Activated T-cell treated with anti-CD3 and anti-CD28 coated beads, Interleukin-2, amount 50 U/mL, for 24 hours (primary cell): ENCODE data around the gene RCSD1.
A peak's percentile ranks its signal among the peaks of the same experiment; 100 is the strongest.

Experiments used
- DNase-seq: peaks from one replicate; pipeline ENCODE4 v3.0.0-alpha.2; 2020
- H3K27ac Mint-ChIP-seq: 2 replicates; pipeline ENCODE4 v1.8.0; 2020; ENCODE audit warnings: mild to moderate bottlenecking, mixed read lengths
- H3K27me3 Mint-ChIP-seq: 2 replicates; pipeline ENCODE4 v1.8.0; 2020; ENCODE audit warnings: mixed read lengths
- H3K36me3 Mint-ChIP-seq: 2 replicates; pipeline ENCODE4 v1.8.0; 2020; ENCODE audit warnings: low read depth, mixed read lengths
- H3K4me1 Mint-ChIP-seq: 2 replicates; pipeline ENCODE4 v1.8.0; 2020; ENCODE audit warnings: low read depth, mixed read lengths
- H3K4me3 Mint-ChIP-seq: 2 replicates; pipeline ENCODE4 v1.8.0; 2020; ENCODE audit warnings: mild to moderate bottlenecking, moderate library complexity, mixed read lengths
- H3K9me3 Mint-ChIP-seq: 2 replicates; pipeline ENCODE4 v1.8.0; 2020; ENCODE audit warnings: mixed read lengths

The RCSD1 gene

DNA sequence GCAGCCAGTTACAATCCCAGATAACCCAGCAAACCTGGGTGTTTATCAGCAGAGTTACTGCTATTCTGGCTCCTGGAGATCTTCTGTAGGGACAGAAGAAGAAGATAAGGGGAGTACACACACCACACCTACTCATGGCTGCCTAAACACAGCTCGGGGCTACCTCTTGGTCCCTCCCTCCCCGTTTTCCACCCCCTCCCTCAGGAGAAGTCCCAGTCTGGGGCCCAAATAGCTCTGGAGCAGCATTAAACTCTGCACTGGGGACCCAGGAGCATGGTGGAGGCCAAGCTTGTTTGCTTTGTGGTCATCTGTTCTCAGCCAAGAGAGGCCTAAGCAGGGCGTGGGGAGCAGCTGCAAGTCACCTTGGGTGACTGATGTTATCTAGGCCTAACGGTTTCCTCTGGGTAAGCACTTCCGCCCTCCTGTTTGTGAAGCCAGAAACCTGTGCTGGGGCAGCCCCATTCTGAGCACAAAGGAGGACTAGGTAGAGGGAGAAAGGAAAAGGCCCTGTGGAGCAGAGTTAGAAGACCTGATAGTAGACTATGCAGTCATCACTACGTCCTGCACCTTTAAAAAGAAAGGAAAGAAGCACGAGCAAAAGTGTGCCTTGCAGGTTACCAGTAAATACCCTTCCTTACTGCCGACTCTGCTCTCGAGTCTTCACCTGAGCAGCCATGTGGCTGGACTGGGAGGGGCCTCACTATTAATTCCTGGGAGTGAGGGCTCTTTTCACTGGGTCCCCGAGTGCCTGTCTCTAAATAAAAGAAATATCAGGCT, 2.0 kb upstream of the RCSD1 start:
- Mint-ChIP-seq H3K27ac (peak overlapping the region; percentile 95), H3K9me3 (no peaks in the 10 kb centered on the region), H3K4me3 (peak overlapping the region; percentile 82), H3K4me1 (peaks cover 52% of the 10 kb centered on the region), H3K36me3 (peaks cover 30% of the 10 kb centered on the region), H3K27me3 (no peaks in the 10 kb centered on the region)
- peak; percentile 83 for DNase-seq

DNA sequence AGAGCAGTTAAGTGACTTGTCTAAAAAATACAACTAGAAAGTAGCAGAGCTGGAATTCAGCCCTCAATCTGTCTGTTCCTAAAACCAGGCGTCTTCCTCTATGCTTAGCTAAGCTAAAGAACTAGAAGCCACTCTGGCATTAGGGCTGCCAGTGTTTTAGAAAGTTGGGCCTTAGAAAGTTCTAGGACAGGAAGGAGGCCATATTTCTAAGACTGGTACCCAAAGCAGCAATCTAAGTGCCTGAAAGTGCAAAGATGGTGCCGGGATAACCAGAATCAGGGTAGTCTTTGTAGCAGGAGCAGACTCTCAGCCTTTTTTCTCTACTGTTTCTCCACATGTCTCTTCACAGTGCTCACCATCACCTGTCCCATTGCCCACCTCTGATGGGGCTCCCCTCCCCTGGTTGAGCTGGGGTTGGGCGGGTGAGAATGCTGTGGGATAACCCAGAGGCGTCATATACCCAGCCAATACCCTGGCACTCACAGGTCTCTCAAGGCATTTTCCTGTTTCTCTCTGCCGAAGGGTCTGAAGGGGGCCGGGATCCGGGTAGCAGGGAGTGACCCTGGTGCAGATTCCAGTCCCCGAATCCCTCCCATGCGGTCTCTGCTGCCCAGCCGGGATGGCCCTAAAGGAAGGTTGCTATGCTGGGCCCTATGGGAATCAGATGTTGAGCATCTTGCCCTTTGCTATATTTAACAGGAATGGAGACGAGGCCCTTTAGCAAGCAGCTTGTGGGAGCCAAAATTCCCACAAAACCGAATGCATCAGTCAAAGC, 1.1 kb upstream of the RCSD1 start:
- peak overlapping the region; percentile 82 for H3K4me3 Mint-ChIP-seq
- peak overlapping the region; percentile 95 for H3K27ac Mint-ChIP-seq
- no peaks in the 10 kb centered on the region for H3K9me3 Mint-ChIP-seq
- no peaks in the 10 kb centered on the region for H3K27me3 Mint-ChIP-seq
- peaks cover 57% of the 10 kb centered on the region for H3K4me1 Mint-ChIP-seq
- DNase-seq = peak; percentile 57
- H3K36me3 Mint-ChIP-seq = peaks cover 39% of the 10 kb centered on the region

DNA sequence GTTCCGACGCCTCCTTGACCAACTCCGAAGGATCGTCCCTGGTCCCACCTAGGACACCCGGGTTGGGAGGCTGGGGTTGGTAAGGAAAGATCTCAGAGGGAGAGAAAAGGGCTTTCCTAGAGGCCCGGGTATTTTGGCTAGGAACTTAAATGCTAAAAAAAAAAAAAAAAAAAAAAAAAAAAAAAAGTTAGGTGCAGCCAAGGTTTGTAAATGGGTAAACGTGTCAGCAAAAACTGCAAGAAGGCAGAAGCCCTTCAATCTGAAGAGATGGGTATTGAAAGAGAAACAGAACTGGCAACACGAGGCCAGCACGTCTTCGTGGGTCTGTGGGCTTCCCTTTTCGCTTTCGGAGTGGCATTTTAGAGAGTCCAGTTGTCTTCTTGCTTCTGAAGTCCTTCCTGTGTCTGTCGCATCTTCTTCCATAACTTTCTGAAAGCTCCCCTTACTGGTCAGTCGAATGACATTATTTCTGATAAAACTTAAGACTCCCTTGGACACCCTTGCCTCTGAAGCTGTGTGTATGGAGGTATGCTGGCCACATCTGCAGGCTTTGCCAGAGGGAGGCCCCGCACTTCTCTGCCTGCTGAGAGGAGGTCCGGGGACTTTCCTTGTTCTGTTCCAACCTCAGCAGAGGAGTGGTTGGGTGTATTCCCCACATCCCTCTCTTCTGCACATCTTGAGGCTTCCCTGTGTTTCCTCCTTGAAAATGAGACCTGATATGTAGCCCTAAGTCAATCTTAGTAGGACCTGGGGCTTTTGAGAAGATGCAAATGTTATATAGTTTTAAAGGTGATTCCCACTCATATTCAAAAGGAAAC, 745 bp downstream of the RCSD1 start:
- Mint-ChIP-seq H3K27me3 (no peaks in the 10 kb centered on the region), H3K4me1 (peaks cover 75% of the 10 kb centered on the region), H3K27ac (peak overlapping the region; percentile 94), H3K4me3 (peak overlapping the region; percentile 85), H3K36me3 (peaks cover 49% of the 10 kb centered on the region), H3K9me3 (no peaks in the 10 kb centered on the region)
- DNase-seq = peak; percentile 61

DNA sequence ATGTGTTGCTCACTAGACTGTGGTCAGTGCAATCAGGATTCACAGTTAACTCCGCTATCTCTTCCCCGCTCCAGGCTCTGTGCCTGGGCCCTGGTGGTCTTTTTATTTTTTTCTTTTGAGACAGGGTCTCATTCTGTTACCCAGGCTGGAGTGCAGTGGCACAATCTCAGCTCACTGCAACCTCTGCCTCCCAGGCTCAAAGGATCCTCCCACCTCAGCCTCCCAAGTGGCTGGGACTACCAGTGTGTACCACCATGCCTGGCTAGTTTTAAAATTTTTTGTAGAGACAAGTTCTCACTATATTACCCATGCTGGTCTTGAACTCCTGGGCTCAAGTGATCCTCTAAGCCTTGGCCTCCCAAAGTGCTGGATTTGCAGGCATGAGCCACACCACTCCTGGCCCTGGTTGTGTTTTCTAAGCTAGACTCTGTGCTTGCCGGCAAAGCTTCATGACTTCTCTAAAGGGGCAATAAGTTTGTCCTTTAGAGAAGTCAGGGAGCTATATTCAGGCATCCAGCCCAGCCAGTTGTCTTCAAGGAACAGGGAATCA, 1.4 kb downstream of the RCSD1 start:
- DNase-seq = peak; percentile 48
- H3K36me3 Mint-ChIP-seq = peaks cover 55% of the 10 kb centered on the region
- no peaks in the 10 kb centered on the region for H3K27me3 Mint-ChIP-seq
- no peaks in the 10 kb centered on the region for H3K9me3 Mint-ChIP-seq
- H3K4me3 Mint-ChIP-seq = peak overlapping the region; percentile 85
- H3K27ac Mint-ChIP-seq = peak overlapping the region; percentile 94
- H3K4me1 Mint-ChIP-seq = peaks cover 81% of the 10 kb centered on the region

DNA sequence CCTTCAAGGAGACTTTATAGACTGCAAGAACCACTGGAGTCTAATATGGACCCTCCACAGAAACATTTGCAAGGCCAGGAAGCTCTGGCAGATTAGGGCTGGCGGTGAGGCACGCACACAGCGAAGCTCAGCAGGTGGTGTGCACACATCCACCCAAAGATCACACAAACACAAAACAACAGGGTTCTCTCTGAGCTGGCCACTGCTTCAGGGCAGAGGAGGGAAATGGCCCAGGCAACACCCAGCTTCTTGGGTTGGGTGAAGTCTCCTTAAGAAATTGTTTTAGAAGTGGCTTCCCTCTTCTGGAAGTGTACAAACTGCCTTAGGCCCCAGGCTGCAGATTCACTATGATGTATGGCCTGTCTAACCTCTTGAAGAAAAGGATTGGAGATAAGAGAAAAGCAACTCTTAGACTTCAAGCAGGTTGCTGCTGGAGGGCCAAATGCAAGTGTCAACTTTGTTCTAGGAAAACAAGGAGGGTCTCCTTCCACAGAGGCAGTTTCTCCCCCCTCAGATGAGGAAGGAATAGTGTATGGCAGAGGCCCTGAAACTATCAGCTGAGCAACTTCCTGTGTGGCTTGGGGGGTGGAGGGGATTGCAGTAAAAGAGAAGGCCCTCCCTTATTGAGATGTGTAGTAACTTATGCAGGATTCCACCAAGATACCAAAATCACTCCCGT, 2.0 kb downstream of the RCSD1 start:
- Mint-ChIP-seq H3K4me3 (peak overlapping the region; percentile 85), H3K36me3 (peaks cover 56% of the 10 kb centered on the region), H3K27ac (peak overlapping the region; percentile 94), H3K27me3 (no peaks in the 10 kb centered on the region), H3K9me3 (no peaks in the 10 kb centered on the region), H3K4me1 (peaks cover 84% of the 10 kb centered on the region)
- peak; percentile 60 for DNase-seq

DNA sequence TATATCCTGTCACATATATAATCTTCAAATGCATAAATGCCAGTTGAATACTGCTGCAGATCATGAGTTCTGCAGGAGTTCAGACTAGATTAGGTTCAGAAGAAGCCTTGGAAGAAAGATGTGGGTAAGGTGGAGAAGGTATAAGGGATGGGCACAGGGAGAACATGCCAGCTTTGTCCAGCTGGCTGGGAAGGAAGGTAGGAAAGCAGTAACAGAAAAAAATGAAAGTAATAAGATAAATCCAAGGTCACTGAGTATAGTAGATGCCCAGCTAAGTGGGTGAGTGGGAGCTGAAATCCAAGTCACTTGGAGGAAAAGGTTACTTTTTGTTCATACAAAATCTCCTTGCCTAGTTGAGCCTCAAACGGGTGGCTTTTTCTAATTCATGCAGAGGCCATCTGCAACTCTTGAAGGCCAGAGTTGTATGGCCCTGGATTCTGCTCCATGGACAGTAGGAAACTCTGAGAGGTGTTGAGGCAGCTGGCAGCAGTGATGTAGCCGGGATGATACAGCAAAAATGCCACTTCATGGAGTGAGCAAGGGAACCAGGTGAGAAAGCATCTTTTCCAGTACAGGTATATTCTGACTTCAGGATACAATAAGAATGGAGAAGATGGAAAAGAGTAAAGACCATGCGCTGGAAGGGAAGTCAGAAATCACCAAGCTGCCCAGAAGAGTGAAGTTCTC, 3.4 kb downstream of the RCSD1 start:
- Mint-ChIP-seq H3K4me1 (peaks cover 86% of the 10 kb centered on the region), H3K36me3 (peaks cover 65% of the 10 kb centered on the region), H3K27me3 (no peaks in the 10 kb centered on the region), H3K27ac (peak overlapping the region; percentile 94), H3K4me3 (peak overlapping the region; percentile 85), H3K9me3 (no peaks in the 10 kb centered on the region)
- DNase-seq = peak; percentile 28

DNA sequence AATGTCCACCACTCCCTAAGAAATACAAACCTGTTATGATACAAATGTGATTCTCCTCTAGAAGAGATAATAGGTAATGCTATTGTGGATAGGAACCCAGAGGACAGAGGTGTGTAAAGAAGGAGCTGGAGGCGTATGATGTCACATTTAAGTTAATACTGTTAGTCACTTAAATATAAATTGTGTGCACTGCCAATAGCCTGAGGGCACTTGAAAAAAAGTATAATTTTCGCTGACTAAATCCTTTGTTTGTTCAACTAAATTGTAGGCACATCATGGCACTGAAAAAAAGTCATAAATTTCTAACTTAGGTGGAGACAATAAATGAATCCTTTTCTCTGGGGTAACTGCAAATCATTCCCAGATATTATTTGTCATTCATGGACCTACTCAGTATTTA, 4.4 kb downstream of the RCSD1 start:
- Mint-ChIP-seq H3K4me3 (no peak overlapping the region), H3K4me1 (peaks cover 84% of the 10 kb centered on the region), H3K27me3 (no peaks in the 10 kb centered on the region), H3K27ac (peak overlapping the region; percentile 94), H3K36me3 (peaks cover 74% of the 10 kb centered on the region), H3K9me3 (no peaks in the 10 kb centered on the region)
- DNase-seq = no peak

DNA sequence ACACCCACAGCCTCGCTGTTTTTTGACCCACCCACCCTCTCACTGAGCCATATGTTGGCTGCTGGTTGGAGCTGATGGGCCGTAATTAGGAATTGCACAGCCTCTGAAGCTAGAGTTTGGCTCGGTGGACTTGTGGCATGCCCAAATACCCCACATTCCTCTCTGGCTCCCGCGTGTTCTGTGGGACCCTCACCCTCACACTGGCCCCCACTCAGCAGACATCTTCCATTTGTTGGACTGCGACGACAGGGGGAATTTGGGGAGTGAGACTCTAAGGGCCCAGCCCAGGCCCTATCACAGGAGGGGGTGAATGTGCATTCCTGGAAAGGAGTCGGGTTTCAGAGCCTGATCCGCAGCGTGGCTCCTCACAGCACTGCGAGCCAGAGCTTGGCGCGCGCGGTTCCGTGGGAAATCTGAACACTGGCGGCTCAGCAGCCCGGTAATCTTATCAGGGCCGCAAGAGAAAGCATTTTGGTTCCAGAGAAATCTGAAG, 5.2 kb downstream of the RCSD1 start:
- peak overlapping the region; percentile 90 for H3K27ac Mint-ChIP-seq
- no peak overlapping the region for H3K4me3 Mint-ChIP-seq
- H3K27me3 Mint-ChIP-seq = no peaks in the 10 kb centered on the region
- H3K9me3 Mint-ChIP-seq = no peaks in the 10 kb centered on the region
- H3K36me3 Mint-ChIP-seq = peaks cover 78% of the 10 kb centered on the region
- DNase-seq = peak; percentile 24
- peaks cover 86% of the 10 kb centered on the region for H3K4me1 Mint-ChIP-seq

DNA sequence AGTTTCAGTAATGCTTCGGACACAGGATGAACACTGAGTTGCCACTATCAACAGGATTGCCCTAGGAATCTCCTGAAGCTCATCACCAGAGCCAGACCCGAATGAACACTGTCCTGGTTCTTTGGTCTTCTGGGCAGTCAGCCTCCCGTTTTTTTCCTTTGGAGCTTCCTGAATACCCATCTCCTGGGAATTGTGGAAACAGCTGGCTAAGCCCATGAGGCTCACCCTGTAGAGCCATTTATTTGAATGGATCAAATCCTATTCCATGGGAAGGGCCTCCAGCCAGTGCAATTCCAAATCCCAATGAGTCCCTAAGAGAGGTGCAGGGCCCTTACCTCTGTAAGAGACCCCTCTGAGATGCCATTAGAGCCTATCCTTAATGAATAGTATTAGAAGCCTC, 5.9 kb downstream of the RCSD1 start:
- H3K4me1 Mint-ChIP-seq = peaks cover 93% of the 10 kb centered on the region
- peak overlapping the region; percentile 90 for H3K27ac Mint-ChIP-seq
- H3K4me3 Mint-ChIP-seq = no peak overlapping the region
- peaks cover 78% of the 10 kb centered on the region for H3K36me3 Mint-ChIP-seq
- DNase-seq = peak; percentile 20
- no peaks in the 10 kb centered on the region for H3K9me3 Mint-ChIP-seq
- no peaks in the 10 kb centered on the region for H3K27me3 Mint-ChIP-seq

DNA sequence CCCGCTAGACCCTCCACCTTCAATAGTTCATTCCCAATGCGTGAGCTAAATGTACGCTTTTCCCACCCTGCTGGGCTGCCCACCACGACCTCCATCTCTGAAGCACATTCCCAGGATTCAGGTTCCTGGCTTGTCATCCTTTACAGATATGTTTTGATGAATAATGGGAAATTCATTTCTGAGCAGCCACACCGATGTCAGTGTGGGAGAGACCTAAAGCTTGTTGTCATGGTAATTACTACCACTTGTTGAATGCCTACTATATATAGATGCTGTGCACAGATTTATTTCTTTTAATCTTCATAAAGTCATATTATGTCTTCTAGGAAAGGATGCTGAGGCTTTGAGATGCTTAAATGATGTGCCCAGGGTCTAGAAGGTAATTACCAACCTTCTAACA, 8.0 kb downstream of the RCSD1 start:
- H3K4me3 Mint-ChIP-seq = peak overlapping the region; percentile 37

DNA sequence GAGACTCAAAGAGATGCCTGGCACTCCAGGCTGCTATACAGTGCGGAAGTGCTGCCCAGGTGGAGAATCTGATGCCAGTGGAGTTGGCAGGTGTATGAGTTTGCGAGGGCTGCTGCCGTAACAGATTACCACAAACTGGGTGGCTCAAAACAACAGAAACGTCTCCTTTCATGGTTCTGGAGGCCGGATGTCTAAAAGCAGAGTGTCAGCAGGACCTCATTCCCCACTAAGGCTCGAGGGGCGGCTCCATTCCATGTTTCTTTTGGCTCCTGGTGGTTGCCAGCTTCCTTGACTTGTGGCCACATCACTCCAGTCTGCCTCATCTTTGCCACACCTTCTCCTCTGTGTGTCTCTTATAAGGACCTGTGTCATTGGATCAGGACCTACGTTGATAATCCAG, 10.0 kb downstream of the RCSD1 start:
- peaks cover 96% of the 10 kb centered on the region for H3K4me1 Mint-ChIP-seq
- peak overlapping the region; percentile 70 for H3K27ac Mint-ChIP-seq
- H3K4me3 Mint-ChIP-seq = no peak overlapping the region
- peak; percentile 21 for DNase-seq
- no peaks in the 10 kb centered on the region for H3K9me3 Mint-ChIP-seq
- peaks cover 70% of the 10 kb centered on the region for H3K36me3 Mint-ChIP-seq
- H3K27me3 Mint-ChIP-seq = no peaks in the 10 kb centered on the region

More for the DNA sequence above, 8.0 kb downstream of the RCSD1 start:
- H3K27me3 Mint-ChIP-seq = no peaks in the 10 kb centered on the region
- peaks cover 96% of the 10 kb centered on the region for H3K4me1 Mint-ChIP-seq
- no peaks in the 10 kb centered on the region for H3K9me3 Mint-ChIP-seq
- H3K27ac Mint-ChIP-seq = peak overlapping the region; percentile 90
- no peak for DNase-seq
- H3K36me3 Mint-ChIP-seq = peaks cover 77% of the 10 kb centered on the region

DNA sequence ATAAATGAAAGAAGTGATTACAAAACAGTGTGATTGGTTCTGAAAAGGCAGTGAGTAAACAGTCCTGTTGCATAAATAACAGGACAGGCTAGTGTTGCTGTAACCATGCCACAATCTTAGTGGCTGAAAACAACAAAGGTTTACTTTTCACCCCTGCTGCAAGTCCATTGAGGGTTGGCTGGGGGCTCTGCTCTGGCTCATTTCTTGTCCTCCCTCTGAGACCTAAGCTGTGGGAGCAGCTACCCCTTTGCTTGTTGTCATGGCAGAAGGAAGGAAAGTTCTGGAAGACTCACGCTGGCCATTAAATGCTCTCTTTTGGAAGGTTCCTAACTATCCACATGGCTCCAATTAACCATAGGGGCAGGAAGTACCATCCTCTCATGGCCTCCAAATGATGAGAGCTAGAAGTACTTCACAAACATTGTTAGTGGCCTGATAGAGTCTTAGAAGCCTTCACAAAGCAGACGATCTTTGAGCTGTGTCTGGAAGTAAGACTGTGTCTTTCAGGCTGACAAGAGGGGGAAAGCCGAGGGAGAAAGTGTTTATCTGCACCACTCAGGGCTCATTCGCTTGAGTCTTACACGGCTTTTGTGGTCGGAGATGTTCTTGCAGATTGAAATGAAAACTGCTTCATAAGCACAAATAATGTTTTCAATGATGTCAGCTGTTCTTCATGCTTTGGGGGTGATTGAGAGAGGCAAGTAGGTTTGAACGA, 11.9 kb downstream of the RCSD1 start:
- H3K4me1 Mint-ChIP-seq = peaks cover 89% of the 10 kb centered on the region
- H3K27ac Mint-ChIP-seq = peak overlapping the region; percentile 67
- no peaks in the 10 kb centered on the region for H3K9me3 Mint-ChIP-seq
- H3K4me3 Mint-ChIP-seq = peak overlapping the region; percentile 2
- H3K27me3 Mint-ChIP-seq = no peaks in the 10 kb centered on the region
- peak; percentile 30 for DNase-seq
- peaks cover 73% of the 10 kb centered on the region for H3K36me3 Mint-ChIP-seq

DNA sequence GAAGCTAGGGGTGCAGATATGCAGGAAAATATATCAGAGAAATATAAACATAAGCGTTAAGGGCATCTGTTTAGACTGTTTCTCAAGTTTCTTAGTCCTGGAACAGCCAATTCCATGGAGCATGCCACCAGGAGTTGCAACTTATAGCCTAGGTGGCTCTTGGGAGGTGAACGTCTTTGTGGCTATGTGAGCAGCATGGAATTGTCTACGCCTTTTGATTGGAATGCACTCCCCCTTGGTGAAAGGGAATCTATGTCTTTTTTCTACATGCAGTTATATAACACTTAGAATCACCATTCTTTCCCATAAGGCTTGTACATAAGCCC, 12.4 kb downstream of the RCSD1 start:
- no peaks in the 10 kb centered on the region for H3K27me3 Mint-ChIP-seq
- H3K4me3 Mint-ChIP-seq = no peak overlapping the region
- peaks cover 84% of the 10 kb centered on the region for H3K4me1 Mint-ChIP-seq
- no peaks in the 10 kb centered on the region for H3K9me3 Mint-ChIP-seq
- H3K27ac Mint-ChIP-seq = peak overlapping the region; percentile 67
- peak; percentile 24 for DNase-seq
- peaks cover 71% of the 10 kb centered on the region for H3K36me3 Mint-ChIP-seq
